Kidney (tissue), 14 donors: ENCODE data around the gene MEF2D. TPM values are rescaled to one million over a fixed set of nuclear protein-coding genes. Genes with fewer than 3 reads are reported as not detected.

Experiments used
- DNase-seq, 5 donors: peaks; one replicate each; pipeline ENCODE4 v3.0.0-alpha.2; 2013 to 2020
- FAIRE-seq: peaks from 2 replicates; lab custom pipeline; 2012; peaks lifted over from hg19 to GRCh38; lab: Jason Lieb, UNC
- H3K27ac ChIP-seq, 2 donors: one replicate each; pipeline ENCODE4 v1.7.0; 2013; ENCODE audit warnings: low read depth in 2 of 2, low read length in 2 of 2, inconsistent platforms in 1 of 2
- H3K27me3 ChIP-seq: one replicate; pipeline ENCODE4 v1.7.1; 2013; ENCODE audit warnings: low read length, inconsistent platforms; ENCODE audit not compliant: control insufficient read depth, insufficient read depth
- H3K36me3 ChIP-seq, 3 donors: one replicate each; pipeline versions ENCODE4 v1.7.0 to v1.7.1; 2013; ENCODE audit warnings: low read length in 3 of 3, control low read depth in 1 of 3, inconsistent platforms in 1 of 3; ENCODE audit not compliant: insufficient read depth in 3 of 3, control insufficient read depth in 2 of 3
- H3K4me1 ChIP-seq, 3 donors: one replicate each; pipeline versions ENCODE4 v1.7.0 to v1.7.1; 2013; ENCODE audit warnings: low read length in 3 of 3, inconsistent platforms in 1 of 3, low read depth in 1 of 3; ENCODE audit not compliant: control insufficient read depth in 2 of 3, insufficient read depth in 2 of 3
- H3K4me3 ChIP-seq, 3 donors: one replicate each; pipeline versions ENCODE4 v1.7.0 to v1.8.1; 2013; ENCODE audit warnings: low read length in 3 of 3, control low read depth in 1 of 3, inconsistent platforms in 1 of 3
- H3K9ac ChIP-seq, 3 donors: one replicate each; pipeline versions ENCODE4 v1.7.0 to v1.7.1; 2013; ENCODE audit warnings: low read length in 3 of 3, control low read depth in 1 of 3, inconsistent platforms in 1 of 3
- H3K9me3 ChIP-seq, 3 donors: one replicate each; pipeline versions ENCODE4 v1.7.0 to v1.7.1; 2013; ENCODE audit warnings: low read length in 3 of 3, control low read depth in 1 of 3, inconsistent platforms in 1 of 3; ENCODE audit not compliant: control insufficient read depth in 2 of 3, insufficient read depth in 1 of 3
- intact Hi-C: fragments of 100-400 bp; cut with DNase I; formaldehyde crosslinking; loops from one replicate; pipeline ENCODE4 v1.11.1; 2022
- polyA plus RNA-seq: library from polyadenylated mRNA; stranded (reverse); fragments of 350-450 nt; fragmentation: Illumina TruSeq; extraction: RNeasy Lipid Tissue Mini Kit (QIAGEN cat#74804); gene quantifications from one replicate; pipeline ENCODE4 v1.2.3, GENCODE V29; 2014; ENCODE audit warnings: low read depth, low replicate concordance; ENCODE audit not compliant: insufficient read depth
- total RNA-seq: library from RNA; stranded (reverse); fragmentation: NEBNext Ultra II Directional; extraction: Animal tissue kit (Norgen Biotek cat#: 25700); gene quantifications from one replicate; pipeline ENCODE4 v1.2.1, GENCODE V29; 2021
- TF ChIP-seq, protein P1 (sequence below): IDR thresholded peaks from 3 replicates; pipeline ENCODE4 v1.5.1; 2012; ENCODE audit warnings: mild to moderate bottlenecking, moderate library complexity, borderline replicate concordance; ENCODE audit not compliant: insufficient read depth; ENCODE audit errors: extremely low read depth
- donor health status: control.
- donor health status: control.
- donor health status: control.
- donor health status: control.
- donor health status: control.
- donor health status: DM: yes; HTN: yes; CAD: no.
- donor health status: Normal renal cell carcinoma (clear cell type).

Gene MEF2D
- total and polyA plus RNA-seq, 2 donors from 2014 or later, result 13.7 to 49.3 TPM

DNA sequence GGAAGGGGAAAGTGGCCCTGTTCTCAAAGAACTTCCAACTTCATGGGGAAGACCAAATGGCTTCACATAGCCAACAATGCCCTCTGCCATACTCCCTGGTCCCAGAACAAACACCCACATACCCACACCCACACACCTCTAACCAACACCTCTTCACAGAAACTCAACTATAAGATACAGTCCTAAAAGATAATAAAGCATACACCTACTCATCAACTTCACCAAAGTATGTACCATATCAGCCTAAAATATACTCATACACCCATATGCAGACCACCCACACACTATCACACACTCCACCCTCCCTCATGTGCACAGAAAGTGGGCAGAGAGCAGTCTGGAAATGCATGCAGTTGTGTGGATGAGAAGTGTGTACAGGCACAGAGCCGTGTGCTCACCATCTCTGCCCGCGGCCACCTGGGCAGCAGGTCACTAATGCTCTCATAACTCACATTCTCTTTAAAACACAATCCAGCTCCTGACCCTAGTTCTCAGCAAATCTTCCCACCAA is 44.1 kb upstream of the MEF2D start:
- Histone ChIP-seq H3K4me1 (no peaks in the 10 kb centered on the region), H3K9ac (no peak overlapping the region), H3K4me3 (no peak overlapping the region), H3K9me3 (no peaks in the 10 kb centered on the region), H3K36me3 (no peaks in the 10 kb centered on the region), H3K27ac (no peak overlapping the region), H3K27me3 (no peaks in the 10 kb centered on the region)
- intact Hi-C loops, result no loop called here
- DNase-seq (no peak), FAIRE-seq (no peak)
- TF ChIP-seq, protein P1, sequence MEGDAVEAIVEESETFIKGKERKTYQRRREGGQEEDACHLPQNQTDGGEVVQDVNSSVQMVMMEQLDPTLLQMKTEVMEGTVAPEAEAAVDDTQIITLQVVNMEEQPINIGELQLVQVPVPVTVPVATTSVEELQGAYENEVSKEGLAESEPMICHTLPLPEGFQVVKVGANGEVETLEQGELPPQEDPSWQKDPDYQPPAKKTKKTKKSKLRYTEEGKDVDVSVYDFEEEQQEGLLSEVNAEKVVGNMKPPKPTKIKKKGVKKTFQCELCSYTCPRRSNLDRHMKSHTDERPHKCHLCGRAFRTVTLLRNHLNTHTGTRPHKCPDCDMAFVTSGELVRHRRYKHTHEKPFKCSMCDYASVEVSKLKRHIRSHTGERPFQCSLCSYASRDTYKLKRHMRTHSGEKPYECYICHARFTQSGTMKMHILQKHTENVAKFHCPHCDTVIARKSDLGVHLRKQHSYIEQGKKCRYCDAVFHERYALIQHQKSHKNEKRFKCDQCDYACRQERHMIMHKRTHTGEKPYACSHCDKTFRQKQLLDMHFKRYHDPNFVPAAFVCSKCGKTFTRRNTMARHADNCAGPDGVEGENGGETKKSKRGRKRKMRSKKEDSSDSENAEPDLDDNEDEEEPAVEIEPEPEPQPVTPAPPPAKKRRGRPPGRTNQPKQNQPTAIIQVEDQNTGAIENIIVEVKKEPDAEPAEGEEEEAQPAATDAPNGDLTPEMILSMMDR, result no peak

GRCh38 chr1:156543066-156543465 is 42.5 kb upstream of the MEF2D start:
- no peak overlapping the region for H3K4me3 ChIP-seq

DNA sequence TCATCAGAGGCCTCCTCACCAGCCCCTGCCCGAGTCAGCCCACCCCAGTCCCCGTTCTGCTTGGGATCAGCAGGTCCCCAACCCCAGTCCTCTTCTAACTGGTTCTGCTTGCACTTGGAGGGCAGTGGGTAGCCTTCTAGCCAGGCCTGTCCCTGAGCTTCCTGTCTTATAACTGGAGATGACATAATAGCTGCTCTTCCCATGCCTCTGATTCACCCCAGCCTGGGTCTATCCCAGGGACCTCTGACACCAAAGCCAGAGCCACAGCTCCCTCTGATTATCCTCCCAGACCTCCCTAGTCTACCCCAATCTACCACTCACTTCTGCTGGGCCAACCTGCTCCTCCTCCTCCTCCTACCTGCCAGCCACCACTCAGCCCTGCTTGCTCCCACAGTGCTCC is 40.4 kb upstream of the MEF2D start:
- H3K27me3 ChIP-seq, result no peaks in the 10 kb centered on the region
- no peak overlapping the region for H3K4me3 ChIP-seq
- DNase-seq, result no peak
- no peak overlapping the region for H3K27ac ChIP-seq
- intact Hi-C loops, result no loop called here
- H3K9ac ChIP-seq, result no peak overlapping the region
- H3K4me1 ChIP-seq, result no peaks in the 10 kb centered on the region
- no peak for FAIRE-seq
- H3K36me3 ChIP-seq, result peaks cover 0 to 2% (median 0%) of the 10 kb centered on the region in 3 donors
- no peaks in the 10 kb centered on the region for H3K9me3 ChIP-seq
- TF ChIP-seq, protein P1, result no peak

More at GRCh38 chr1:156543066-156543465, 42.5 kb upstream of the MEF2D start:
- H3K27ac ChIP-seq, result no peak overlapping the region
- H3K9ac ChIP-seq, result no peak overlapping the region
- intact Hi-C loops, result no loop called here
- DNase-seq, result no peak
- H3K27me3 ChIP-seq, result no peaks in the 10 kb centered on the region
- FAIRE-seq, result no peak
- peaks cover 0 to 2% (median 0%) of the 10 kb centered on the region in 3 donors for H3K36me3 ChIP-seq
- H3K4me1 ChIP-seq, result no peaks in the 10 kb centered on the region
- H3K9me3 ChIP-seq, result no peaks in the 10 kb centered on the region
- TF ChIP-seq, protein P1, result no peak
